ENCODE data around the gene CREM.
"Not testable (repeated sequence)": the region's sequence is repeated elsewhere in the genome, so short reads cannot be mapped to it uniquely, and the experiment has no call there.

CREM gene

DNA sequence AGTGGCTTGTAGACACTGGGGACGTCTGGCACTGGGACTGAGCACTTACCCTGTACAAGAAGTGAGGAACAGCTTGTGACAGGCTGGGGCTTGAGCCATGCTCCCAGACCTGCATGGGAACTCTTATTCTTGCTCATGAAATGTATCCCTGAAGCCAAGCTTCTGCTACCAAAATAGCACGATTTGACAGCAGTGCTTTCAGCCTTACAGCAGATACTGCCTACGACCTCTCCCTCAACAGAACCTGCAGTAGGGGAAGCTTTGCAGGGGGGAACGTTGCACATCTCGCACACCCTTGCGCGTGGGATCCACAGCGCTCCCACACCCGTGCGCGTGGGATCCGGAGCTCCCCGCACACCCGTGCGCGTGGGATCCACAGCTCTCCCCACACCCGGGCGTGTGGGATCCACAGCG is 88.0 kb downstream of the CREM start:
- CTCF ChIA-PET = interaction anchor here (1.5 to 12.4 kb wide), 2 partner anchors 20 to 91 kb away, joined by 5 to 193 read pairs; partner anchors contain the start of gene CREM
- Histone ChIP-seq H3K27me3 (replicated peaks in 2 of 5; ENCODE audit: control insufficient read depth in 4 of 5, insufficient read depth in 5 of 5, low read length in 4 of 5) (no peaks in the 10 kb centered on the region), H3K36me3 (ENCODE audit: control insufficient read depth in 4 of 4, insufficient read depth in 4 of 4, low read length in 3 of 4) (no peaks in the 10 kb centered on the region), H3K4me3 (ENCODE audit: control insufficient read depth in 1 of 7, extremely low read depth in 1 of 7, insufficient read depth in 4 of 7, low read depth in 2 of 7, low read length in 6 of 7) (no peak overlapping the region), H3K9me3 (ENCODE audit: control extremely low read depth in 1 of 5, control insufficient read depth in 4 of 5, insufficient read depth in 2 of 5, low read depth in 1 of 5, low read length in 4 of 5) (no peaks in the 10 kb centered on the region), H3K4me1 (ENCODE audit: control extremely low read depth in 1 of 4, control insufficient read depth in 4 of 4, insufficient read depth in 4 of 4, low read length in 3 of 4) (peaks cover 2 to 24% (median 13%) of the 10 kb centered on the region in 4 experiments), H3K27ac (ENCODE audit: insufficient read depth in 1 of 2, low read depth in 1 of 2, low read length in 2 of 2, poor library complexity in 1 of 2, severe bottlenecking in 2 of 2) (no peak overlapping the region)
- POLR2A ChIA-PET = no interaction called here
- WGBS (ENCODE audit: insufficient coverage) = 98% methylated on average over 18 of the region's 19 CpGs
- DNase-seq = no peak

DNA sequence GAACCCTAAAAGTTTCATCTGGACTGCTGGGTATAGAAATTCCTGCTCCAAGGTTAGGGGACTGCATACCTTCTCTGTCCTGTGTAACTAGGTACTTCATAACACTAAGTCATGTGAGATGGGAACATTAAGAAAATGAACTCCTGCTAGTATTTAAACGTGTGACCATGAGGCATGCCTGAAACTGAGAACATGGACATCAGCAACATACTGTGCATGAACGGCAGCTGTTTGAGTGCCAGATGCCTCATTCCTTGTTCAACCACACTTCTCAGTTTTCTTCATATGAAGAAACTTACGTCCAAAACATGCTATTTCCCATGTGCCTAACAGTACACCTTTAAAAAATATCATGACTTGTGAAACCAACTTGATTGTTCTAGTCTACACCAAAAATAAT is 88.5 kb downstream of the CREM start:
- POLR2A ChIA-PET = interaction anchor here (3.0 kb wide), 1 partner anchor 88 kb away, joined by 8 read pairs; the partner anchor contains the start of gene CREM
- H3K4me3 ChIP-seq (ENCODE audit: control insufficient read depth in 1 of 7, extremely low read depth in 1 of 7, insufficient read depth in 4 of 7, low read depth in 2 of 7, low read length in 6 of 7) = no peak overlapping the region
- no peaks in the 10 kb centered on the region for H3K9me3 ChIP-seq (ENCODE audit: control extremely low read depth in 1 of 5, control insufficient read depth in 4 of 5, insufficient read depth in 2 of 5, low read depth in 1 of 5, low read length in 4 of 5)
- no peaks in the 10 kb centered on the region for H3K36me3 ChIP-seq (ENCODE audit: control insufficient read depth in 4 of 4, insufficient read depth in 4 of 4, low read length in 3 of 4)
- no peak overlapping the region for H3K27ac ChIP-seq (ENCODE audit: insufficient read depth in 1 of 2, low read depth in 1 of 2, low read length in 2 of 2, poor library complexity in 1 of 2, severe bottlenecking in 2 of 2)
- peaks cover 2 to 24% (median 13%) of the 10 kb centered on the region in 4 experiments for H3K4me1 ChIP-seq (ENCODE audit: control extremely low read depth in 1 of 4, control insufficient read depth in 4 of 4, insufficient read depth in 4 of 4, low read length in 3 of 4)
- DNase-seq = no peak
- CTCF ChIA-PET = interaction anchor here (12.4 kb wide), 1 partner anchor 91 kb away, joined by 193 read pairs; the partner anchor contains the start of gene CREM
- H3K27me3 ChIP-seq (replicated peaks in 2 of 5; ENCODE audit: control insufficient read depth in 4 of 5, insufficient read depth in 5 of 5, low read length in 4 of 5) = no peaks in the 10 kb centered on the region
- WGBS (ENCODE audit: insufficient coverage) = 84% methylated on average over 3 of the region's 3 CpGs

DNA sequence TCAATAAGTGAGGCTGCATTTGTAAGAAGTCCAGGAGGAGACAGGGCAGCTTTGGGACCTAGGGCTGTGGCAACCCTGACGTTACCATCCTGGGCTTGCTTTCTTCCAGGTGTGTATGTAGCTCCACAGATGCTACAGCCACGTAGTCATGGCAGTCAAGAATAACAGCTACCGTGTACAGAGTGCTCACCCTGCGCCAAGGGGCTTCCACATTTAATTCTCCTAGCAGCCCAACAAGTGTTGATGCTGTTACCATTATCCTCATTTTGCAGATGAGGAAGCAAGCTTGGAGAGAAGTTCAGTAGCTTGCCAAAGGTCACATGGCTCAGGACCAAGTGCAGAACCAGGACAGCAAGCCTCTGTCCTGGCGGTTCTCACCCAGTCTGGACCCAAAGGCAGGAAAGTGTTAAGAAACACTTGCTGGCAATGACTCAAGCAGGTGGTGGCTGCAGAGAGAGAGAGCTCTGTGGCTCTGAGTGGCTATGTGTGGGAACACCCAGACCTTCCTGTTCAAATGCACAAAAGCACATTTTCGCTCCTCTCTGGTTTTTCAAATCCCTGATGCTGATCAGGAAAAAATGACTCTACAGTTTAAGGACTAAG is 89.8 kb downstream of the CREM start:
- POLR2A ChIA-PET = interaction anchor here (1.6 to 3.0 kb wide), 2 partner anchors 20 to 89 kb away, joined by 6 to 8 read pairs; partner anchors contain the start of gene CREM
- 64% methylated on average over 6 of the region's 6 CpGs for WGBS (ENCODE audit: insufficient coverage)
- Histone ChIP-seq H3K36me3 (ENCODE audit: control insufficient read depth in 4 of 4, insufficient read depth in 4 of 4, low read length in 3 of 4) (no peaks in the 10 kb centered on the region), H3K4me3 (ENCODE audit: control insufficient read depth in 1 of 7, extremely low read depth in 1 of 7, insufficient read depth in 4 of 7, low read depth in 2 of 7, low read length in 6 of 7) (no peak overlapping the region), H3K27ac (ENCODE audit: insufficient read depth in 1 of 2, low read depth in 1 of 2, low read length in 2 of 2, poor library complexity in 1 of 2, severe bottlenecking in 2 of 2) (no peak overlapping the region), H3K27me3 (replicated peaks in 2 of 5; ENCODE audit: control insufficient read depth in 4 of 5, insufficient read depth in 5 of 5, low read length in 4 of 5) (no peaks in the 10 kb centered on the region), H3K9me3 (ENCODE audit: control extremely low read depth in 1 of 5, control insufficient read depth in 4 of 5, insufficient read depth in 2 of 5, low read depth in 1 of 5, low read length in 4 of 5) (no peaks in the 10 kb centered on the region), H3K4me1 (ENCODE audit: control extremely low read depth in 1 of 4, control insufficient read depth in 4 of 4, insufficient read depth in 4 of 4, low read length in 3 of 4) (peaks cover 2 to 24% (median 13%) of the 10 kb centered on the region in 4 experiments)
- CTCF ChIA-PET = interaction anchor here (1.0 to 12.4 kb wide), 7 partner anchors 9 to 142 kb away, joined by 4 to 193 read pairs (median 14); partner anchors contain the start of gene CREM
- peak in 2 of 3 donors; percentile 58 to 64 for DNase-seq

DNA sequence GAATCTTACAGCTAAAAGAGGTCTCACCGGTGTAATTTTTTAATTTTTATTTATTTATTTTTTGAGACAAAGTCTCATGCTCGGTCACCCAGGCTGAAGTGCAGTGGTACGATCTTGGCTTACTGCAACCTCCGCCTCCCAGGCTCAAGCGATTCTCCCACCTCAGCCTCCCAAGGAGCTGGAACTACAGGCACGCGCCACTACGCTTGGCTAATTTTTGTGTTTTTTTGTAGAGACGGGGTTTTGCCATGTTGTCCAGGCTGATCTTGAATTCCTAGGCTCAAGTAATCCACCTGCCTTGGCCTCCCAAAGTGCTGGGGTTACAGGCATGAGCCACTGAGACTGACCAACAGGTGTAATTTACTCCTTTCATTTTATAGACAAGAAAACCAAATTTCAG is 90.3 kb downstream of the CREM start:
- H3K27ac ChIP-seq (ENCODE audit: insufficient read depth in 1 of 2, low read depth in 1 of 2, low read length in 2 of 2, poor library complexity in 1 of 2, severe bottlenecking in 2 of 2); H3K9me3 ChIP-seq (ENCODE audit: control extremely low read depth in 1 of 5, control insufficient read depth in 4 of 5, insufficient read depth in 2 of 5, low read depth in 1 of 5, low read length in 4 of 5); H3K36me3 ChIP-seq (ENCODE audit: control insufficient read depth in 4 of 4, insufficient read depth in 4 of 4, low read length in 3 of 4); H3K4me3 ChIP-seq (ENCODE audit: control insufficient read depth in 1 of 7, extremely low read depth in 1 of 7, insufficient read depth in 4 of 7, low read depth in 2 of 7, low read length in 6 of 7); H3K27me3 ChIP-seq (replicated peaks in 2 of 5; ENCODE audit: control insufficient read depth in 4 of 5, insufficient read depth in 5 of 5, low read length in 4 of 5); DNase-seq: not testable (repeated sequence)
- ChIA-PET CTCF (interaction anchor here (1.4 to 12.4 kb wide), 8 partner anchors 8 to 100 kb away, joined by 4 to 193 read pairs (median 11); partner anchors contain the start of gene CREM), POLR2A (interaction anchor here (1.6 to 3.0 kb wide), 2 partner anchors 21 to 90 kb away, joined by 6 to 8 read pairs; partner anchors contain the start of gene CREM)
- 91% methylated on average over 7 of the region's 9 CpGs for WGBS (ENCODE audit: insufficient coverage)
- peaks cover 2 to 24% (median 13%) of the 10 kb centered on the region in 4 experiments for H3K4me1 ChIP-seq (ENCODE audit: control extremely low read depth in 1 of 4, control insufficient read depth in 4 of 4, insufficient read depth in 4 of 4, low read length in 3 of 4)

DNA sequence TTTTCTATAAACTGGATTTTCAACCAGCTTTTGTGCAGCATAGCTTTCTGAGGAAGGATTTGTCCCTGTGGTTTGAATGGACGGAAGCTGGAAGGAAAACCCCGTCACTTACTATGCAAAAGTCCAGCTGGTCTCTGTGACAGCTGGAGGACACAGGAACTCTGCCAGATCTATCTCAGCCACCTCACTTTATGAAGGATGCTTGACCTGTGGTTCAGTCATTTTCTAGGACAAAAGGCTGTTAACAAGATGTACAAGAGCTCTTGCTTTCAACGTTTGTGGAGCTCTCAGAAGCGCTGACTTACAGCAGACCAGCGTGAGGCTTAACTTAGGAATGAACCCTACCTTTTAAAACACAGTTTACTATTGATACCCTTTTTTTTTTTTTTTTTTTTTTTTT is 90.8 kb downstream of the CREM start:
- CTCF ChIA-PET = interaction anchor here (0.9 to 12.4 kb wide), 10 partner anchors 8 to 100 kb away, joined by 3 to 193 read pairs (median 7); partner anchors contain the start of gene CREM
- WGBS (ENCODE audit: insufficient coverage) = 77% methylated on average over 3 of the region's 5 CpGs
- no peaks in the 10 kb centered on the region for H3K36me3 ChIP-seq (ENCODE audit: control insufficient read depth in 4 of 4, insufficient read depth in 4 of 4, low read length in 3 of 4)
- no peaks in the 10 kb centered on the region for H3K27me3 ChIP-seq (replicated peaks in 2 of 5; ENCODE audit: control insufficient read depth in 4 of 5, insufficient read depth in 5 of 5, low read length in 4 of 5)
- H3K4me3 ChIP-seq (ENCODE audit: control insufficient read depth in 1 of 7, extremely low read depth in 1 of 7, insufficient read depth in 4 of 7, low read depth in 2 of 7, low read length in 6 of 7) = no peak overlapping the region
- H3K27ac ChIP-seq (ENCODE audit: insufficient read depth in 1 of 2, low read depth in 1 of 2, low read length in 2 of 2, poor library complexity in 1 of 2, severe bottlenecking in 2 of 2) = no peak overlapping the region
- peaks cover 0 to 23% (median 13%) of the 10 kb centered on the region in 4 experiments for H3K4me1 ChIP-seq (ENCODE audit: control extremely low read depth in 1 of 4, control insufficient read depth in 4 of 4, insufficient read depth in 4 of 4, low read length in 3 of 4)
- POLR2A ChIA-PET = interaction anchor here (3.0 kb wide), 1 partner anchor 91 kb away, joined by 8 read pairs; the partner anchor contains the start of gene CREM
- no peaks in the 10 kb centered on the region for H3K9me3 ChIP-seq (ENCODE audit: control extremely low read depth in 1 of 5, control insufficient read depth in 4 of 5, insufficient read depth in 2 of 5, low read depth in 1 of 5, low read length in 4 of 5)
- no peak for DNase-seq

DNA sequence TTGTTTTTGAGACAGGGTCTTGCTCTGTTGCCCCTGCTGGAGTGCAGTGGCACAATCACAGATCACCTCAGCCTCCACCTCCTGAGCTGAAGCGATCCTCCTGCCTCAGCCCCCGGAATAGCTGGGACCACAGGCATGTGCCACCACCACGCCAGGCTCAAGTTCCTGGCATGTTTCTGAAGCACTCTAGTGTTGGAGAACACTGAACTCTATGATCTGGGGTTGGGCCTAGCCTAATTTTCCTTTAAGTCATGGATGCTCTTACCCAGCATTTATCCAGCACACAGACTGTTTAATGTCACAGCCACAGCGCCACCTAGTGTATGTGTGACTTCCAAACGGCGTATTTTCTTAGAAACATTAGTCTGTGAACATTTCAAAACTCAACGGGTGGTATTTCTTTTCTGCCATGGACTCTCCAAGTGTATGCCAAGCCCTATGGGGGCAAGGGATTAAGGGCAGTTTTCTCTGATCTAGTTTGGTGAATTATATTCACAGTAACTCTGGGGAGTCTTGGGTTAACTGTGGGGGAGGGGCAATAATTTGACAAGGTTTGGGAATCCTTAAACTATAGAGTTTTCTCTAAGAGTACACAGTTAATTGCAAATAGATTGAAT is 91.8 kb downstream of the CREM start:
- H3K9me3 ChIP-seq (ENCODE audit: control extremely low read depth in 1 of 5, control insufficient read depth in 4 of 5, insufficient read depth in 2 of 5, low read depth in 1 of 5, low read length in 4 of 5) = no peaks in the 10 kb centered on the region
- ChIA-PET CTCF (interaction anchor here (0.9 to 12.4 kb wide), 9 partner anchors 9 to 101 kb away, joined by 3 to 193 read pairs (median 6); partner anchors contain the start of gene CREM), POLR2A (interaction anchor here (3.0 kb wide), 1 partner anchor 92 kb away, joined by 8 read pairs; the partner anchor contains the start of gene CREM)
- peaks cover 0 to 16% (median 7%) of the 10 kb centered on the region in 4 experiments for H3K4me1 ChIP-seq (ENCODE audit: control extremely low read depth in 1 of 4, control insufficient read depth in 4 of 4, insufficient read depth in 4 of 4, low read length in 3 of 4)
- peak; percentile 88 to 95 (median 93) for DNase-seq
- no peak overlapping the region for H3K27ac ChIP-seq (ENCODE audit: insufficient read depth in 1 of 2, low read depth in 1 of 2, low read length in 2 of 2, poor library complexity in 1 of 2, severe bottlenecking in 2 of 2)
- H3K36me3 ChIP-seq (ENCODE audit: control insufficient read depth in 4 of 4, insufficient read depth in 4 of 4, low read length in 3 of 4) = no peaks in the 10 kb centered on the region
- no peak overlapping the region for H3K4me3 ChIP-seq (ENCODE audit: control insufficient read depth in 1 of 7, extremely low read depth in 1 of 7, insufficient read depth in 4 of 7, low read depth in 2 of 7, low read length in 6 of 7)
- WGBS (ENCODE audit: insufficient coverage) = 40% methylated on average over 7 of the region's 7 CpGs
- H3K27me3 ChIP-seq (replicated peaks in 2 of 5; ENCODE audit: control insufficient read depth in 4 of 5, insufficient read depth in 5 of 5, low read length in 4 of 5) = no peaks in the 10 kb centered on the region

Measured in common myeloid progenitor, CD34-positive (primary cell).